GM12874 (cell line): Measurements from ENCODE around the gene OR14K1.

ENCODE experiments used
- CTCF ChIP-seq: IDR thresholded peaks from 2 replicates; pipeline ENCODE4 v1.5.1; 2011; ENCODE audit warnings: low read depth, mild to moderate bottlenecking, control low read depth, low read length, moderate library complexity; ENCODE audit not compliant: insufficient read depth

OR14K1 gene

GRCh38 chr1:247746391-247746935, 8.0 kb downstream of the OR14K1 start:
- TF ChIP-seq CTCF = no peak

GRCh38 chr1:247747616-247748015, 9.2 kb downstream of the OR14K1 start:
- no peak for TF ChIP-seq CTCF

- no peak for TF ChIP-seq CTCF
These were observed 9.6 kb downstream of the OR14K1 start, which contains the start of gene OR14A2 for GRCh38 chr1:247748041-247748440. Gene OR14A2 (minus strand): TSS chr1:247748141.

- TF ChIP-seq CTCF = no peak
These were observed 11.5 kb downstream of the OR14K1 start for GRCh38 chr1:247749870-247750269.

GRCh38 chr1:247760456-247760855, 22.0 kb downstream of the OR14K1 start, which contains the start of gene OR1C1:
Gene OR1C1 (minus strand): TSS chr1:247760556. CDS start chr1:247758406, 2,150 bp downstream.
- no peak for TF ChIP-seq CTCF

GRCh38 chr1:247769603-247770002, 31.2 kb downstream of the OR14K1 start:
- no peak for TF ChIP-seq CTCF
